GM12878 (cell line): ENCODE measurements around the gene TMEM255B. TPM values are rescaled to one million over a fixed set of nuclear protein-coding genes. Genes with fewer than 3 reads are reported as not detected.

Experiments used
- ATAC-seq: fragments of 200-7000 bp; cut with Tn5 transposase; 3 replicates; pipeline ENCODE4 v1.9.1; 2020; ENCODE audit warnings: mild to moderate bottlenecking, moderate library complexity
- BruUV-seq: library from RNA; stranded (reverse); fragments of 400-500 nt; replicated peaks from 2 replicates; lab custom pipeline; 2021; lab: Mats Ljungman, UMichigan
- CTCF ChIA-PET: fragments of 300-600 bp; sonication (Branson Sonifier 250); formaldehyde crosslinking; extraction: SDS; loops from one replicate; lab custom pipeline; 2021; ENCODE audit warnings: inconsistent platforms; lab: Yijun Ruan, JAX
- POLR2A ChIA-PET: fragments of 350-600 bp; formaldehyde crosslinking; extraction: SDS; loops from one replicate; lab custom pipeline; 2021; ENCODE audit warnings: inconsistent platforms; lab: Charles Lee
- RAD21 ChIA-PET: fragments of 300-600 bp; sonication (Branson Sonifier 250); formaldehyde crosslinking; loops from one replicate; lab custom pipeline; 2023; ENCODE audit warnings: antibody characterized with exemption; ENCODE audit not compliant: unreplicated experiment; lab: Charles Lee
- SMC1A ChIA-PET: fragments of 300-600 bp; sonication (Branson Sonifier 250); formaldehyde crosslinking; loops from one replicate; lab custom pipeline; 2023; ENCODE audit not compliant: unreplicated experiment, uncharacterized antibody; lab: Charles Lee
- DNase-seq: peaks from one replicate; pipeline ENCODE4 v3.0.0-alpha.2; 2011; ENCODE audit warnings: low read depth, low spot score
- FAIRE-seq: peaks from 3 replicates; lab custom pipeline; 2011; peaks lifted over from hg19 to GRCh38; lab: Jason Lieb, UNC
- H2AFZ ChIP-seq: 2 replicates; pipeline ENCODE4 v1.6.0; 2011; ENCODE audit warnings: low read depth, low read length, control low read depth; ENCODE audit not compliant: control insufficient read depth
- H3K27ac ChIP-seq: 2 replicates; pipeline ENCODE4 v1.5.1; 2011; ENCODE audit warnings: control low read depth; ENCODE audit not compliant: control insufficient read depth, insufficient read depth
- H3K27me3 ChIP-seq, 2 experiments: replicated peaks in 1 of 2; 2 replicates each; pipeline versions ENCODE4 v1.6.0 to v1.6.1; 2011; ENCODE audit warnings: low read length in 1 of 2; ENCODE audit not compliant: control insufficient read depth in 2 of 2, insufficient read depth in 2 of 2
- H3K36me3 ChIP-seq, 2 experiments: 2 replicates each; pipeline ENCODE4 v1.5.1; 2011; ENCODE audit warnings: low read length in 1 of 2; ENCODE audit not compliant: control insufficient read depth in 2 of 2, insufficient read depth in 2 of 2
- H3K4me1 ChIP-seq: 2 replicates; pipeline ENCODE4 v1.6.1; 2011; ENCODE audit warnings: mild to moderate bottlenecking, low read length, moderate library complexity, mixed read lengths; ENCODE audit not compliant: control insufficient read depth, insufficient read depth
- H3K4me2 ChIP-seq: 2 replicates; pipeline ENCODE4 v1.6.0; 2011; ENCODE audit warnings: control low read depth; ENCODE audit not compliant: control insufficient read depth, insufficient read depth
- H3K4me3 ChIP-seq: fragments of 200-600 bp; sonication (generic); 2 replicates; pipeline ENCODE4 v1.5.1; 2016
- H3K79me2 ChIP-seq: 2 replicates; pipeline ENCODE4 v1.6.0; 2011; ENCODE audit warnings: low read length; ENCODE audit not compliant: control insufficient read depth, insufficient read depth
- H3K9ac ChIP-seq: 2 replicates; pipeline ENCODE4 v1.8.0; 2011; ENCODE audit warnings: low read length, control low read depth, mixed read lengths; ENCODE audit not compliant: control insufficient read depth, insufficient read depth
- H3K9me3 ChIP-seq: replicated peaks from 3 replicates; pipeline ENCODE4 v1.5.1; 2011; ENCODE audit warnings: mild to moderate bottlenecking, low read length; ENCODE audit not compliant: control insufficient read depth, insufficient read depth
- H4K20me1 ChIP-seq: 2 replicates; pipeline ENCODE4 v1.6.0; 2011; ENCODE audit not compliant: control insufficient read depth, insufficient read depth
- ASH2L ChIP-seq: fragments of 300-600, 200-600 bp; sonication (generic); IDR thresholded peaks from 2 replicates; pipeline ENCODE4 v1.6.1; 2017; ENCODE audit warnings: low read depth, mild to moderate bottlenecking, borderline replicate concordance
- ATF7 ChIP-seq: fragments of 450-650 bp; IDR thresholded peaks from 2 replicates; pipeline ENCODE4 v1.6.1; 2016; ENCODE audit warnings: low read depth, mild to moderate bottlenecking
- CHD1 ChIP-seq: IDR thresholded peaks from 2 replicates; pipeline ENCODE4 v1.6.1; 2012; ENCODE audit warnings: low read depth, low read length, improper control_type of control experiment
- DPF2 ChIP-seq: fragments of 450-650 bp; IDR thresholded peaks from 2 replicates; pipeline ENCODE4 v1.6.1; 2017; ENCODE audit warnings: mild to moderate bottlenecking
- EP300 ChIP-seq, 2 experiments: fragments of 150-350 bp in 1 of 2; IDR thresholded peaks; 2 replicates each; pipeline ENCODE4 v1.6.1; 2011 to 2012; ENCODE audit warnings: low read depth in 2 of 2, low read length in 2 of 2, borderline replicate concordance in 1 of 2, improper control_type of control experiment in 1 of 2, inconsistent platforms in 1 of 2; ENCODE audit not compliant: control insufficient read depth in 1 of 2
- GATAD2B ChIP-seq: fragments of 450-650 bp; conservative IDR thresholded peaks from 2 replicates; pipeline ENCODE4 v1.6.1; 2017; ENCODE audit warnings: low read depth, mild to moderate bottlenecking, moderate library complexity
- HDGF ChIP-seq: fragments of 450-650 bp; IDR thresholded peaks from 2 replicates; pipeline ENCODE4 v1.6.1; 2016; ENCODE audit warnings: antibody characterized with exemption
- NFYA ChIP-seq: IDR thresholded peaks from 2 replicates; pipeline ENCODE4 v1.6.1; 2011; ENCODE audit warnings: low read depth, mild to moderate bottlenecking, low read length, improper control_type of control experiment, borderline replicate concordance
- POLR2A ChIP-seq: IDR thresholded peaks from 2 replicates; pipeline ENCODE4 v1.6.1; 2011; ENCODE audit warnings: low read depth, mild to moderate bottlenecking, low read length
- RB1 ChIP-seq: fragments of 450-650 bp; formaldehyde crosslinking; IDR thresholded peaks from 2 replicates; pipeline ENCODE4 v1.6.1; 2017; ENCODE audit warnings: mild to moderate bottlenecking, borderline replicate concordance
- SP1 ChIP-seq: IDR thresholded peaks from one replicate; pipeline ENCODE4 v1.6.1; 2011; ENCODE audit warnings: low read depth, low read length
- SREBF1 ChIP-seq: IDR thresholded peaks from 2 replicates; pipeline ENCODE4 v1.6.1; 2012; ENCODE audit warnings: mild to moderate bottlenecking, low read length
- SRF ChIP-seq, 2 experiments: IDR thresholded peaks; 2 replicates each; pipeline ENCODE4 v1.6.1; 2011; ENCODE audit warnings: low read depth in 2 of 2, low read length in 2 of 2, mild to moderate bottlenecking in 1 of 2, moderate library complexity in 1 of 2
- WGBS: methylation state at CpG from one replicate; pipeline ENCODE4 v1.1.6; 2016; ENCODE audit warnings: low lambda C conversion rate; ENCODE audit not compliant: insufficient replicate concordance, insufficient coverage; ENCODE audit errors: missing lambda C conversion rate; 5-methylcytosine and 5-hydroxymethylcytosine counted together
- in situ Hi-C: fragments of 300-500 bp; cut with MboI; formaldehyde crosslinking; loops from 9 replicates; pipeline ENCODE4 v1.14.3; 2018; ENCODE audit warnings: mixed read lengths
- intact Hi-C: fragments of 100-400 bp; cut with micrococcal nuclease; formaldehyde crosslinking; loops from one replicate; pipeline ENCODE4 v1.14.2; 2022; ENCODE audit not compliant: unreplicated experiment
- polyA plus RNA-seq, 11 experiments: library from polyadenylated mRNA; depleted of rRNA in 4 of 11; unstranded in 6 of 11; stranded (reverse) in 5 of 11; fragments of >200 nt; fragmentation: Nextera tagmentation in 4 of 11; fragmentation: Illumina TruSeq in 1 of 11; extraction: Ambion mirVana in 4 of 11; extraction: Trizol in 1 of 11; gene quantifications; 1 replicate in 1 of 11; 2 replicates in 10 of 11; pipeline versions ENCODE4 v1.2.1 to v1.2.3, GENCODE V29; 2011 to 2016; ENCODE audit warnings: inconsistent platforms in 2 of 11, missing spikeins in 2 of 11, low read depth in 1 of 11
- total RNA-seq, 4 experiments: library from RNA; depleted of rRNA in 3 of 4; stranded (reverse); fragments of >200 nt in 3 of 4; fragmentation: Illumina TruSeq in 1 of 4; extraction: Trizol in 1 of 4; gene quantifications; 2 replicates each; pipeline versions ENCODE4 v1.2.1 to v1.2.3, GENCODE V29; 2013 to 2021
- TF ChIP-seq, protein P1 (sequence below): fragments of 450-650 bp; IDR thresholded peaks from 2 replicates; pipeline ENCODE4 v1.6.1; 2017; ENCODE audit warnings: mild to moderate bottlenecking, moderate library complexity
- TF ChIP-seq, protein P2 (sequence below): fragments of 450-650 bp; IDR thresholded peaks from 2 replicates; pipeline ENCODE4 v1.6.1; 2017; ENCODE audit warnings: antibody characterized with exemption, mild to moderate bottlenecking, moderate library complexity
- TF ChIP-seq, protein P3 (sequence below): IDR thresholded peaks from 2 replicates; pipeline ENCODE4 v1.6.1; 2012; ENCODE audit warnings: low read depth, low read length, improper control_type of control experiment

Gene TMEM255B
- total and polyA plus RNA-seq, 10 of the 15 experiments (the other 5 are each of a cell fraction or from before 2014, with no cell fraction given), result 0.04 to 0.62 (median 0.13) TPM; not detected in 3

DNA sequence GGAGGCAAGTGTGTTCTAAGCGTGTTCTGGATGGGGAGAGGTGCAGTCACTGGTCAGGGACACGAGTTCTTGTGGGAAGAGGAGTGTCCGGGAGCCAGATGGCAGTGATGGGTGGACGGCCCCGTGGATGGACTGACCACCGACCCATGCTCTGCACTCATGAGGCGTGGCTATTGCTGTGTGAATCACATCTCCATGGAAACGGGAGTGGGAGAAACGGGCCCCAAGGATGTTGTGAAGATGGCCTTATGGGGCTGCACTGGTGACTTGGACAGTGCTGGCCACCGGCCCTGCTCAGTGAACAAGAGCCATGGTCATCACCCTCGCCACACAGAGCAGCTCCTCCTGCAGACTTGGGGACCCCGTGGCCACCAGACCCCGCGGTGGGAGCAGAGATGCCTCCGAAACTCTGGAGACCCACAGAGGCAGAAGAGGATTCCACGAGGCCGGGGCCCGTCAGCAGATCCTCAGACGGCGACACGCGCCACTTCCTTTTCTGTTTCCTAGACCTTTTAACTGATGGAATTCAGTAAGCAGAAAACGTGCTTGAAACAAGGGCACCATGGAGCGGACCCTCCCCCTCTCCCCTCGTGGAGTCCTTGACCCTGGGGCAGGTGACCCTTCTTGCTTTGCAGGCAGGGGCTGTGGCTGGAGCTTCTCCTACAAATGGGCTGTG lies 57.4 kb downstream of the TMEM255B start:
- no peak overlapping the region for H3K27ac ChIP-seq
- FAIRE-seq (no peak), DNase-seq (no peak), ATAC-seq (peak; percentile 13; the same call in 2 of the 3 replicates)
- no peaks in the 10 kb centered on the region; the same call in 1 of the 2 replicates for H3K79me2 ChIP-seq
- BruUV-seq, result no TSS peak
- H3K4me2 ChIP-seq, result peak overlapping the region; percentile 48
- no peak overlapping the region for H3K9ac ChIP-seq
- ChIA-PET SMC1A (interaction anchor here (1.0 kb wide), 1 partner anchor 132 kb away, joined by 3 read pairs; no protein-coding TSS in a partner anchor), RAD21 (interaction anchor here (0.7 kb wide), 1 partner anchor 410 kb away, joined by 3 read pairs; no protein-coding TSS in a partner anchor), POLR2A (no interaction called here), CTCF (interaction anchor here (1.0 kb wide), 1 partner anchor 412 kb away, joined by 3 read pairs; no protein-coding TSS in a partner anchor)
- no peaks in the 10 kb centered on the region for H3K4me1 ChIP-seq
- H3K36me3 ChIP-seq, result no peaks in the 10 kb centered on the region
- no peaks in the 10 kb centered on the region for H4K20me1 ChIP-seq
- H3K27me3 ChIP-seq, result no peaks in the 10 kb centered on the region
- intact Hi-C loops (loop anchor here (10.0 kb wide), 1 partner anchor 328 kb away; no protein-coding TSS in a partner anchor), in situ Hi-C loops (no loop called here)
- 22% methylated on average over 25 of the region's 25 CpGs for WGBS
- no peaks in the 10 kb centered on the region for H3K9me3 ChIP-seq
- H2AFZ ChIP-seq, result no peak overlapping the region
- no peak overlapping the region; the same call in 1 of the 2 replicates for H3K4me3 ChIP-seq
- TF ChIP-seq ASH2L (no peak), SP1 (no peak), CHD1 (no peak), RB1 (no peak), NFYA (no peak), POLR2A (no peak), SRF (IDR thresholded peaks at IDR 0.05; ENCODE audit: low read depth in 2 of 2, low read length in 2 of 2) (no peak), ATF7 (no peak), HDGF (no peak), SREBF1 (no peak), EP300 (IDR thresholded peaks at IDR 0.05; ENCODE audit: borderline replicate concordance in 1 of 2, control insufficient read depth in 1 of 2, low read depth in 2 of 2, low read length in 2 of 2) (no peak), DPF2 (no peak), GATAD2B (no peak)
- TF ChIP-seq, protein P1, sequence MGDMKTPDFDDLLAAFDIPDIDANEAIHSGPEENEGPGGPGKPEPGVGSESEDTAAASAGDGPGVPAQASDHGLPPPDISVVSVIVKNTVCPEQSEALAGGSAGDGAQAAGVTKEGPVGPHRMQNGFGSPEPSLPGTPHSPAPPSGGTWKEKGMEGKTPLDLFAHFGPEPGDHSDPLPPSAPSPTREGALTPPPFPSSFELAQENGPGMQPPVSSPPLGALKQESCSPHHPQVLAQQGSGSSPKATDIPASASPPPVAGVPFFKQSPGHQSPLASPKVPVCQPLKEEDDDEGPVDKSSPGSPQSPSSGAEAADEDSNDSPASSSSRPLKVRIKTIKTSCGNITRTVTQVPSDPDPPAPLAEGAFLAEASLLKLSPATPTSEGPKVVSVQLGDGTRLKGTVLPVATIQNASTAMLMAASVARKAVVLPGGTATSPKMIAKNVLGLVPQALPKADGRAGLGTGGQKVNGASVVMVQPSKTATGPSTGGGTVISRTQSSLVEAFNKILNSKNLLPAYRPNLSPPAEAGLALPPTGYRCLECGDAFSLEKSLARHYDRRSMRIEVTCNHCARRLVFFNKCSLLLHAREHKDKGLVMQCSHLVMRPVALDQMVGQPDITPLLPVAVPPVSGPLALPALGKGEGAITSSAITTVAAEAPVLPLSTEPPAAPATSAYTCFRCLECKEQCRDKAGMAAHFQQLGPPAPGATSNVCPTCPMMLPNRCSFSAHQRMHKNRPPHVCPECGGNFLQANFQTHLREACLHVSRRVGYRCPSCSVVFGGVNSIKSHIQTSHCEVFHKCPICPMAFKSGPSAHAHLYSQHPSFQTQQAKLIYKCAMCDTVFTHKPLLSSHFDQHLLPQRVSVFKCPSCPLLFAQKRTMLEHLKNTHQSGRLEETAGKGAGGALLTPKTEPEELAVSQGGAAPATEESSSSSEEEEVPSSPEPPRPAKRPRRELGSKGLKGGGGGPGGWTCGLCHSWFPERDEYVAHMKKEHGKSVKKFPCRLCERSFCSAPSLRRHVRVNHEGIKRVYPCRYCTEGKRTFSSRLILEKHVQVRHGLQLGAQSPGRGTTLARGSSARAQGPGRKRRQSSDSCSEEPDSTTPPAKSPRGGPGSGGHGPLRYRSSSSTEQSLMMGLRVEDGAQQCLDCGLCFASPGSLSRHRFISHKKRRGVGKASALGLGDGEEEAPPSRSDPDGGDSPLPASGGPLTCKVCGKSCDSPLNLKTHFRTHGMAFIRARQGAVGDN, result no peak
- TF ChIP-seq, protein P2, sequence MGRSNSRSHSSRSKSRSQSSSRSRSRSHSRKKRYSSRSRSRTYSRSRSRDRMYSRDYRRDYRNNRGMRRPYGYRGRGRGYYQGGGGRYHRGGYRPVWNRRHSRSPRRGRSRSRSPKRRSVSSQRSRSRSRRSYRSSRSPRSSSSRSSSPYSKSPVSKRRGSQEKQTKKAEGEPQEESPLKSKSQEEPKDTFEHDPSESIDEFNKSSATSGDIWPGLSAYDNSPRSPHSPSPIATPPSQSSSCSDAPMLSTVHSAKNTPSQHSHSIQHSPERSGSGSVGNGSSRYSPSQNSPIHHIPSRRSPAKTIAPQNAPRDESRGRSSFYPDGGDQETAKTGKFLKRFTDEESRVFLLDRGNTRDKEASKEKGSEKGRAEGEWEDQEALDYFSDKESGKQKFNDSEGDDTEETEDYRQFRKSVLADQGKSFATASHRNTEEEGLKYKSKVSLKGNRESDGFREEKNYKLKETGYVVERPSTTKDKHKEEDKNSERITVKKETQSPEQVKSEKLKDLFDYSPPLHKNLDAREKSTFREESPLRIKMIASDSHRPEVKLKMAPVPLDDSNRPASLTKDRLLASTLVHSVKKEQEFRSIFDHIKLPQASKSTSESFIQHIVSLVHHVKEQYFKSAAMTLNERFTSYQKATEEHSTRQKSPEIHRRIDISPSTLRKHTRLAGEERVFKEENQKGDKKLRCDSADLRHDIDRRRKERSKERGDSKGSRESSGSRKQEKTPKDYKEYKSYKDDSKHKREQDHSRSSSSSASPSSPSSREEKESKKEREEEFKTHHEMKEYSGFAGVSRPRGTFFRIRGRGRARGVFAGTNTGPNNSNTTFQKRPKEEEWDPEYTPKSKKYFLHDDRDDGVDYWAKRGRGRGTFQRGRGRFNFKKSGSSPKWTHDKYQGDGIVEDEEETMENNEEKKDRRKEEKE, result no peak
- TF ChIP-seq, protein P3, sequence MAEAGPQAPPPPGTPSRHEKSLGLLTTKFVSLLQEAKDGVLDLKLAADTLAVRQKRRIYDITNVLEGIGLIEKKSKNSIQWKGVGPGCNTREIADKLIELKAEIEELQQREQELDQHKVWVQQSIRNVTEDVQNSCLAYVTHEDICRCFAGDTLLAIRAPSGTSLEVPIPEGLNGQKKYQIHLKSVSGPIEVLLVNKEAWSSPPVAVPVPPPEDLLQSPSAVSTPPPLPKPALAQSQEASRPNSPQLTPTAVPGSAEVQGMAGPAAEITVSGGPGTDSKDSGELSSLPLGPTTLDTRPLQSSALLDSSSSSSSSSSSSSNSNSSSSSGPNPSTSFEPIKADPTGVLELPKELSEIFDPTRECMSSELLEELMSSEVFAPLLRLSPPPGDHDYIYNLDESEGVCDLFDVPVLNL, result no peak
